ENCODE data around the gene PAFAH1B1.

PAFAH1B1 gene

GRCh38 chr17:2551928-2552327, 41.5 kb upstream of the PAFAH1B1 start:
- DNase-seq, result no peak
- Histone ChIP-seq H3K36me3 (replicated peaks) (no peaks in the 10 kb centered on the region), H3K27me3 (replicated peaks) (no peaks in the 10 kb centered on the region), H3K27ac (no peak overlapping the region), H3K4me3 (ENCODE audit: low read depth, low read length) (no peak overlapping the region)
- TF ChIP-seq, protein P1, sequence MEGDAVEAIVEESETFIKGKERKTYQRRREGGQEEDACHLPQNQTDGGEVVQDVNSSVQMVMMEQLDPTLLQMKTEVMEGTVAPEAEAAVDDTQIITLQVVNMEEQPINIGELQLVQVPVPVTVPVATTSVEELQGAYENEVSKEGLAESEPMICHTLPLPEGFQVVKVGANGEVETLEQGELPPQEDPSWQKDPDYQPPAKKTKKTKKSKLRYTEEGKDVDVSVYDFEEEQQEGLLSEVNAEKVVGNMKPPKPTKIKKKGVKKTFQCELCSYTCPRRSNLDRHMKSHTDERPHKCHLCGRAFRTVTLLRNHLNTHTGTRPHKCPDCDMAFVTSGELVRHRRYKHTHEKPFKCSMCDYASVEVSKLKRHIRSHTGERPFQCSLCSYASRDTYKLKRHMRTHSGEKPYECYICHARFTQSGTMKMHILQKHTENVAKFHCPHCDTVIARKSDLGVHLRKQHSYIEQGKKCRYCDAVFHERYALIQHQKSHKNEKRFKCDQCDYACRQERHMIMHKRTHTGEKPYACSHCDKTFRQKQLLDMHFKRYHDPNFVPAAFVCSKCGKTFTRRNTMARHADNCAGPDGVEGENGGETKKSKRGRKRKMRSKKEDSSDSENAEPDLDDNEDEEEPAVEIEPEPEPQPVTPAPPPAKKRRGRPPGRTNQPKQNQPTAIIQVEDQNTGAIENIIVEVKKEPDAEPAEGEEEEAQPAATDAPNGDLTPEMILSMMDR (IDR thresholded peaks at IDR 0.05; ENCODE audit: low read depth, low read length, missing control alignments), result no peak
- in situ Hi-C loops (cut with HindIII; ENCODE audit: low pct_ligation_motif_present, low sequenced_read_pairs), result no loop called here

DNA sequence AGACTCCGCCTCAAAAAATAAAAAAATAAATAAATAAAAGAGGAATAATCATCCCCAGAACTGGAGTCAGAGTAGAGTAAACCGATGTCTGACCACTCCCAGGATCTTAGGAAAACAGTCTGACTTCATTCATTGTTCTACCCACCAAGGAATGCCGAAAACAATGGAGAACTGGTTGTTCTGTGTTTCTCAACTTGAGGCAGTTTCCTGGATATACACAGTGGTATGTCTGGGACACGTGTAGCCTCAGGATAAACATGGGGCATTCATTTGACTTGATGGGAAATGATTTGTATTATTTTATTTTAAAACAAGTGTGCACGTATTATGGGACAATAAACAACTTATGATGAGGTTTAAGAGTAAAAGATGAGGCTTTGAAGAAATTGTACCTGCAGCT, 32.8 kb upstream of the PAFAH1B1 start:
- no peak for DNase-seq
- Histone ChIP-seq H3K4me3 (ENCODE audit: low read depth, low read length) (no peak overlapping the region), H3K36me3 (replicated peaks) (no peaks in the 10 kb centered on the region), H3K27ac (no peak overlapping the region), H3K27me3 (replicated peaks) (no peaks in the 10 kb centered on the region)
- in situ Hi-C loops (cut with HindIII; ENCODE audit: low pct_ligation_motif_present, low sequenced_read_pairs), result no loop called here
- TF ChIP-seq, protein P1 (IDR thresholded peaks at IDR 0.05; ENCODE audit: low read depth, low read length, missing control alignments), result no peak

DNA sequence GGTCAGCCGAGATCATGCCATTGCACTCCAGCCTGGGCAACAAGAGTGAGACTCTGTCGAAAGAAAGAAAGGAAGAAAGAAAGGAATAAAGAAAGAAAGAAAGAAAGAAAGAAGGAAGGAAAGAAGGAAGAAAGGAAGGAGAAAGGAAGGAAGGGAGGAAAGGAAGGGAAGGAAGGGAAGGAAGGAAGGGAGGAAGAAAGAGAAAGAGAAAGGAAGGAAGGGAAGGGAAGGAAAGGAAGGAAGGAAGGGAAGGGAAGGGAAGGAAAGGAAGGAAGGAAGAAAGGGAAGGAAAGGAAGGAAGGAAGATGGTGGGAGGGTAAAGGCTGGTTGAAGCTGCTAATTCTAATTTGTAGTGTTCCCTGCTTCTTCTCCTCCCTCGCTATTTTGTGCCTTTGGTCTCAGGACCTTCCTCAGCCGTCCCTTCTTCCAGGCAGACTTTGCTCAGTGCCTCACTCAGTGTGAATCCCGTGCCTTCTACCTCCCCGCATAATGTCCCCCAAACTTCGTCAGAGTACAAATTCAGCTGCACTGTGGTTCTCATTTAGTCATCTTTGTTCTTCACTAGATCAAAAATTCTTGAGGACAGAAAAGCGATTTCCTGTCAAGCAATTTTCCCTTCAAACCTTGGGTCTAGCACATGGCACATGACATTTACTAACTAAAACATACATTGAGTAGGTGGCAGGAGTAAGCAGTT, 31.1 kb upstream of the PAFAH1B1 start:
- in situ Hi-C loops (cut with HindIII; ENCODE audit: low pct_ligation_motif_present, low sequenced_read_pairs), result no loop called here
- Histone ChIP-seq H3K27ac (no peak overlapping the region), H3K27me3 (replicated peaks) (no peaks in the 10 kb centered on the region), H3K36me3 (replicated peaks) (no peaks in the 10 kb centered on the region), H3K4me3 (ENCODE audit: low read depth, low read length) (no peak overlapping the region)
- TF ChIP-seq, protein P1 (IDR thresholded peaks at IDR 0.05; ENCODE audit: low read depth, low read length, missing control alignments), result no peak
- DNase-seq, result no peak

DNA sequence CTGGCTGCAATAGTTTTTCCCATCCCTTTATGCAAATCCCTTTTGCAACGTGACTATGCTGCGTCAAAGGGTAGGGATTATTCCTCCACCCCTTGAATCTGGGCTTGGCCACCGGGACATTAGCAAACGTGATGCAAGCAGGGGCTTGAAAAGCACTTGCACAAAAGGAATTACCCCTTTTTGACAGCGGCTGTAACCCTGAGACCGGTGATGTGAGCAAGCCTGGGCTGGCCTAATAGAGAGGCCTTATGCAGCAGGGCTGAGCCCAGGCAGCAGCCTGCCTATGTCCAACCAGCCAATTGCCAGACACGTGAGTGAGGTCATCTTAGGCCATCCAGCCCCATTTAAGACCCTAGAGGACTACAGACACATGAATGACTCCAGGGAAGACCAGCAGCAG, 30.4 kb upstream of the PAFAH1B1 start:
- H3K27ac ChIP-seq, result no peak overlapping the region
- no peaks in the 10 kb centered on the region for H3K36me3 ChIP-seq (replicated peaks)
- no peak for DNase-seq
- in situ Hi-C loops (cut with HindIII; ENCODE audit: low pct_ligation_motif_present, low sequenced_read_pairs), result no loop called here
- TF ChIP-seq, protein P1 (IDR thresholded peaks at IDR 0.05; ENCODE audit: low read depth, low read length, missing control alignments), result no peak
- no peak overlapping the region for H3K4me3 ChIP-seq (ENCODE audit: low read depth, low read length)
- H3K27me3 ChIP-seq (replicated peaks), result no peaks in the 10 kb centered on the region

DNA sequence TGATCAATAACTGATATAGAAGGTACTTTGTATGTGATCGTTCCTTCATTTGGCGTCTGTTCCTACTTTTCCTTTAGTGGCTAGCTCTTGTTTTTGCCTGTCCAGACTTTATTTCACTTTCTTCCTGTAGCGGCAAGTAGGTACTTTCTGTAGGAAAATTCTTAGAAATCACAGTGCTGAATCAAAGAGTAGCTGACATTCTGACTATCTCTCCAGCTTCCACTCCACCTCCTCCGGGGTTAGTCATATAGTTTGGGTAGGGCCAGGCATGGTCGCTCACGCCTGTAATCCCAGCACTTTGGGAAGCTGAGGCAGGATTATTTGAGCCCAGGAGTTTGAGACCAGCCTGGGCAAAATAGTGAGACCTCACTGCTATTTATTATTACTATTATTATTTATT, 29.9 kb upstream of the PAFAH1B1 start:
- DNase-seq, result no peak
- H3K27ac ChIP-seq, result no peak overlapping the region
- in situ Hi-C loops (cut with HindIII; ENCODE audit: low pct_ligation_motif_present, low sequenced_read_pairs), result no loop called here
- no peak overlapping the region for H3K4me3 ChIP-seq (ENCODE audit: low read depth, low read length)
- H3K27me3 ChIP-seq (replicated peaks), result no peaks in the 10 kb centered on the region
- TF ChIP-seq, protein P1 (IDR thresholded peaks at IDR 0.05; ENCODE audit: low read depth, low read length, missing control alignments), result no peak
- no peaks in the 10 kb centered on the region for H3K36me3 ChIP-seq (replicated peaks)

DNA sequence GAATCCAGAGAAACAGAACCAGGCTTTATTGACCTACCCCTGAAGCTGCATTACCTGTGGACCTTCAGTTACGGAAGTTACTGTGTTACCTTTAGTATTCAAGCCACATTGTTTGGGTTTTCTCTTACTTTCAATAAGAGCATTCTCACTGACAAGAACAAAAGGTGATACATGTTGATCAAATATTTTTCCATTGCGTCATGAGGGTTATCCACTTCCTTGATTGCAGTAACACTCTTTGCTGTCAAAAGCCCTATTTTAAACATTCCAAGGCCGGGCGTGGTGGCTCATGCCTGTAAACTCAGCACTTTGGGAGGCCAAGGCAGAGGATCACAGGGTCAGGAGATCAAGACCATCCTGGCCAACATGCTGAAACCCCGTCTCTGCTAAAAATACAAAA, 28.6 kb upstream of the PAFAH1B1 start:
- TF ChIP-seq, protein P1 (IDR thresholded peaks at IDR 0.05; ENCODE audit: low read depth, low read length, missing control alignments), result no peak
- no peak for DNase-seq
- in situ Hi-C loops (cut with HindIII; ENCODE audit: low pct_ligation_motif_present, low sequenced_read_pairs), result no loop called here
- H3K36me3 ChIP-seq (replicated peaks), result no peaks in the 10 kb centered on the region
- H3K4me3 ChIP-seq (ENCODE audit: low read depth, low read length), result no peak overlapping the region
- H3K27ac ChIP-seq, result no peak overlapping the region
- no peaks in the 10 kb centered on the region for H3K27me3 ChIP-seq (replicated peaks)
